ENCODE measurements around the gene P3H3. TPM values are rescaled to one million over a fixed set of nuclear protein-coding genes. Genes with fewer than 3 reads are reported as not detected.

Gene P3H3
- total RNA-seq, 6 donors from 2014 or later = 2.7 to 15.7 (median 7.0) TPM

GRCh38 chr12:6816598-6816997 is 11.6 kb upstream of the P3H3 start:
- DNase-seq (no peak), ATAC-seq (ENCODE audit: low FRiP score in 2 of 2) (no peak)
- no peak for TF ChIP-seq POLR2AphosphoS5 (IDR thresholded peaks at IDR 0.05)
- TF ChIP-seq EP300 (IDR thresholded peaks at IDR 0.05) = no peak
- no peak for TF ChIP-seq CTCF (IDR thresholded peaks at IDR 0.05)
- no peak for TF ChIP-seq POLR2A (IDR thresholded peaks at IDR 0.05)
- Histone ChIP-seq H3K4me3 (no peak overlapping the region), H3K27ac (no peak overlapping the region), H3K4me1 (peaks cover 6 to 9% (median 7%) of the 10 kb centered on the region in 4 donors), H3K9me3 (no peaks in the 10 kb centered on the region), H3K27me3 (no peaks in the 10 kb centered on the region), H3K36me3 (peaks cover 0 to 10% (median 2%) of the 10 kb centered on the region in 4 donors)
- WGBS, 2 donors = 41 to 66% methylated on average over 3 of the region's 3 CpGs

GRCh38 chr12:6817098-6817497 is 11.1 kb upstream of the P3H3 start:
- Histone ChIP-seq H3K27me3 (peaks cover 0 to 2% (median 0%) of the 10 kb centered on the region in 4 donors), H3K27ac (no peak overlapping the region), H3K4me1 (peaks cover 11 to 14% (median 12%) of the 10 kb centered on the region in 4 donors), H3K4me3 (no peak overlapping the region), H3K36me3 (peaks cover 0 to 10% (median 2%) of the 10 kb centered on the region in 4 donors), H3K9me3 (no peaks in the 10 kb centered on the region)
- 92 to 93% methylated on average over 8 of the region's 8 CpGs for WGBS, 2 donors
- no peak for DNase-seq
- TF ChIP-seq POLR2A (IDR thresholded peaks at IDR 0.05) = no peak
- no peak for TF ChIP-seq CTCF (IDR thresholded peaks at IDR 0.05)
- TF ChIP-seq EP300 (IDR thresholded peaks at IDR 0.05) = no peak
- no peak for TF ChIP-seq POLR2AphosphoS5 (IDR thresholded peaks at IDR 0.05)
- ATAC-seq (ENCODE audit: low FRiP score in 2 of 2) = no peak

DNA sequence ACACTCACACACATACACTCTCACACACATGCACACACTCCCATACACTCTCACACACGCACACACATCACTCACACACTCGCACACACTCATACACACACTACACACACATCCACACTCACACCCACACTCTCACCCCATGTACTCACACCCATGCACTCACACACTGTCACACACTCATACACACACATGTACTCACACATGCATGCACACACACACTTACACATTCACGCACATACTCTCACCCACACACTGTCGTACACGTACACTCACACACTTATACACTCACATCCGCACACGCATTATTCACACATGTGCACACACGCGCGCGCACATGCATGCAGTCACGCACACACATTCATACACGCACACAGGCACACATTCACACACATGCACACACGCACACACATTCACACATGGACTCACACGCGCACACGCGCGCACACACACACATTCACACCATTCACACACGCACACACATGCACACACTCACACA is 10.5 kb upstream of the P3H3 start:
- DNase-seq (no peak), ATAC-seq (ENCODE audit: low FRiP score in 2 of 2) (no peak)
- peaks cover 12 to 18% (median 15%) of the 10 kb centered on the region in 4 donors for H3K4me1 ChIP-seq
- H3K36me3 ChIP-seq = peaks cover 0 to 10% (median 2%) of the 10 kb centered on the region in 4 donors
- TF ChIP-seq CTCF (IDR thresholded peaks at IDR 0.05) (no peak), EP300 (IDR thresholded peaks at IDR 0.05) (no peak), POLR2A (IDR thresholded peaks at IDR 0.05) (no peak), POLR2AphosphoS5 (IDR thresholded peaks at IDR 0.05) (no peak)
- H3K27ac ChIP-seq = no peak overlapping the region
- H3K4me3 ChIP-seq = no peak overlapping the region
- H3K9me3 ChIP-seq = no peaks in the 10 kb centered on the region
- WGBS, 2 donors = 84 to 96% methylated on average over 18 to 20 of the region's 20 CpGs
- peaks cover 0 to 2% (median 0%) of the 10 kb centered on the region in 4 donors for H3K27me3 ChIP-seq

DNA sequence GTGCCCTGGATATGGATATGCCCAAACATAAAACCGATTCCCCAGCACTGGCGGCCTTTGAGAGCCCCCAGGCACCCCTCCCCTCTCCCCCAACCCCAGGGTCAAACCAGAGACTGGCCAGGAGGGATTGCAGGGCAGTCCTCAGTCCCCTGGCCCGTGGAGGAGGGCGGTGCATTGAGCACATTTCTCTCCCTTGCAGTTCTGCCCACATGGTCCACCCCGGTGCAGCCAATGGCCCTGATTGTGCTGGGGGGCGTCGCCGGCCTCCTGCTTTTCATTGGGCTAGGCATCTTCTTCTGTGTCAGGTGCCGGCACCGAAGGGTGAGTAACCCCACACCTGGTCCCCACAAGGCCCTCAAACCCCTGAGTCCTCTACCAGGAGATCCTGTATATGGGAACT is 10.0 kb upstream of the P3H3 start:
- peaks cover 0 to 2% (median 0%) of the 10 kb centered on the region in 4 donors for H3K27me3 ChIP-seq
- WGBS, 2 donors = 70 to 86% methylated on average over 3 to 10 of the region's 10 CpGs
- no peak overlapping the region for H3K4me3 ChIP-seq
- TF ChIP-seq POLR2AphosphoS5 (IDR thresholded peaks at IDR 0.05) (no peak), POLR2A (IDR thresholded peaks at IDR 0.05) (no peak), CTCF (IDR thresholded peaks at IDR 0.05) (no peak), EP300 (IDR thresholded peaks at IDR 0.05) (no peak)
- H3K27ac ChIP-seq = no peak overlapping the region
- DNase-seq (peak; percentile 34 to 69), ATAC-seq (ENCODE audit: low FRiP score in 2 of 2) (no peak)
- peaks cover 0 to 10% (median 2%) of the 10 kb centered on the region in 4 donors for H3K36me3 ChIP-seq
- H3K4me1 ChIP-seq = peaks cover 12 to 18% (median 15%) of the 10 kb centered on the region in 4 donors
- no peaks in the 10 kb centered on the region for H3K9me3 ChIP-seq

DNA sequence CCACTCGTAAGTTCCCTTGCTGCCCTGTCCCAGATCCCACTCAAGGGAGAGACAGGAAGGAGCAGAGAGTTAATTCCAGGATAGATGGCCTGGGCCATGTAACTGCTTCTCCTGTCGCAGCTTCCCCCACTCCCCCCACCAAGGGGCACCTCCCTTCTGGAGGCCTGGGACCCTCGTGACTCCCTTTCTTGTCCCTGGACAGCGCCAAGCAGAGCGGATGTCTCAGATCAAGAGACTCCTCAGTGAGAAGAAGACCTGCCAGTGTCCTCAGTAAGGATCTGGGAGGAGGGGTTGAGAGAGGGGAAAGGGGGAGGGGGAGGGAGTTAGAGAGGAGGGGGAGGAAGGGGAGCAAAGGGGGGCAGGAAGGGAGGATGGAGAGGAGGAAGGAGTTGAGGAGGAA is 9.6 kb upstream of the P3H3 start:
- H3K27ac ChIP-seq = no peak overlapping the region
- H3K36me3 ChIP-seq = peaks cover 0 to 10% (median 2%) of the 10 kb centered on the region in 4 donors
- peaks cover 12 to 18% (median 15%) of the 10 kb centered on the region in 4 donors for H3K4me1 ChIP-seq
- H3K27me3 ChIP-seq = peaks cover 0 to 2% (median 0%) of the 10 kb centered on the region in 4 donors
- TF ChIP-seq POLR2A (IDR thresholded peaks at IDR 0.05) (no peak), POLR2AphosphoS5 (IDR thresholded peaks at IDR 0.05) (no peak), CTCF (IDR thresholded peaks at IDR 0.05) (no peak), EP300 (IDR thresholded peaks at IDR 0.05) (no peak)
- no peaks in the 10 kb centered on the region for H3K9me3 ChIP-seq
- no peak for DNase-seq
- H3K4me3 ChIP-seq = no peak overlapping the region
- WGBS, 2 donors = 76 to 97% methylated on average over 4 to 5 of the region's 5 CpGs
- no peak for ATAC-seq (ENCODE audit: low FRiP score in 2 of 2)
